ENCODE data around the gene ANKRD11.

Gene ANKRD11

GRCh38 chr16:89476811-89477261 is 13.5 kb downstream of the ANKRD11 start:
- Histone ChIP-seq H4K20me1 (ENCODE audit: control insufficient read depth, insufficient read depth, low read depth, low read length) (peaks cover 72% of the 10 kb centered on the region), H3K4me3 (ENCODE audit: low read length) (peak overlapping the region; percentile 44), H3K27me3 (ENCODE audit: control insufficient read depth, low read length) (no peaks in the 10 kb centered on the region), H3K9me2 (replicated peaks; ENCODE audit: control insufficient read depth, low read length) (no peaks in the 10 kb centered on the region), H3K79me2 (ENCODE audit: control insufficient read depth, low read length) (peaks cover 100% of the 10 kb centered on the region), H3K27ac (ENCODE audit: low read depth, low read length) (peak overlapping the region; percentile 60), H3K4me1 (ENCODE audit: control insufficient read depth, low read length) (peaks cover 58% of the 10 kb centered on the region), H3K4me2 (ENCODE audit: low read length) (peak overlapping the region; percentile 66), H3F3A (ENCODE audit: control insufficient read depth, insufficient read depth) (peaks cover 13% of the 10 kb centered on the region), H3K9me3 (ENCODE audit: control insufficient read depth, insufficient read depth, low read length) (no peaks in the 10 kb centered on the region), H3K36me3 (ENCODE audit: control insufficient read depth, low read length) (peaks cover 3% of the 10 kb centered on the region; the same call in 1 of the 2 replicates)
- TF ChIP-seq CTCF (IDR thresholded peaks at IDR 0.05; ENCODE audit: low read depth, low read length, poor library complexity, severe bottlenecking) (no peak), EZH2phosphoT487 (IDR thresholded peaks at IDR 0.05; ENCODE audit: borderline replicate concordance, low read length) (no peak)

- Histone ChIP-seq H3K27me3 (ENCODE audit: control insufficient read depth, low read length) (no peaks in the 10 kb centered on the region), H3K4me2 (ENCODE audit: low read length) (peak overlapping the region; percentile 66), H3K9me2 (replicated peaks; ENCODE audit: control insufficient read depth, low read length) (no peaks in the 10 kb centered on the region), H3F3A (ENCODE audit: control insufficient read depth, insufficient read depth) (peaks cover 13% of the 10 kb centered on the region), H3K36me3 (ENCODE audit: control insufficient read depth, low read length) (peaks cover 3% of the 10 kb centered on the region; the same call in 1 of the 2 replicates), H3K79me2 (ENCODE audit: control insufficient read depth, low read length) (peaks cover 100% of the 10 kb centered on the region), H3K27ac (ENCODE audit: low read depth, low read length) (peak overlapping the region; percentile 60), H4K20me1 (ENCODE audit: control insufficient read depth, insufficient read depth, low read depth, low read length) (peaks cover 68% of the 10 kb centered on the region), H3K4me1 (ENCODE audit: control insufficient read depth, low read length) (peaks cover 54% of the 10 kb centered on the region), H3K9me3 (ENCODE audit: control insufficient read depth, insufficient read depth, low read length) (no peaks in the 10 kb centered on the region), H3K4me3 (ENCODE audit: low read length) (peak overlapping the region; percentile 43)
- TF ChIP-seq EZH2phosphoT487 (IDR thresholded peaks at IDR 0.05; ENCODE audit: borderline replicate concordance, low read length) (no peak), CTCF (IDR thresholded peaks at IDR 0.05; ENCODE audit: low read depth, low read length, poor library complexity, severe bottlenecking) (no peak)
Observed at GRCh38 chr16:89476379-89476778, 14.0 kb downstream of the ANKRD11 start.

- Histone ChIP-seq H3K36me3 (ENCODE audit: control insufficient read depth, low read length) (peaks cover 3% of the 10 kb centered on the region; the same call in 1 of the 2 replicates), H3F3A (ENCODE audit: control insufficient read depth, insufficient read depth) (peaks cover 13% of the 10 kb centered on the region), H3K9me2 (replicated peaks; ENCODE audit: control insufficient read depth, low read length) (no peaks in the 10 kb centered on the region), H3K9me3 (ENCODE audit: control insufficient read depth, insufficient read depth, low read length) (no peaks in the 10 kb centered on the region), H4K20me1 (ENCODE audit: control insufficient read depth, insufficient read depth, low read depth, low read length) (peaks cover 63% of the 10 kb centered on the region), H3K79me2 (ENCODE audit: control insufficient read depth, low read length) (peaks cover 100% of the 10 kb centered on the region), H3K27ac (ENCODE audit: low read depth, low read length) (no peak overlapping the region), H3K4me3 (ENCODE audit: low read length) (no peak overlapping the region), H3K4me1 (ENCODE audit: control insufficient read depth, low read length) (peaks cover 46% of the 10 kb centered on the region), H3K27me3 (ENCODE audit: control insufficient read depth, low read length) (no peaks in the 10 kb centered on the region), H3K4me2 (ENCODE audit: low read length) (no peak overlapping the region)
- TF ChIP-seq EZH2phosphoT487 (IDR thresholded peaks at IDR 0.05; ENCODE audit: borderline replicate concordance, low read length): no peak
- TF ChIP-seq CTCF (IDR thresholded peaks at IDR 0.05; ENCODE audit: low read depth, low read length, poor library complexity, severe bottlenecking): no peak
Observed at GRCh38 chr16:89475144-89475543, 15.2 kb downstream of the ANKRD11 start.

Measured in DOHH2 (cell line).